CD4-positive, alpha-beta T cell treated with Interleukin-17A for 1 hour (primary cell): ENCODE results near the gene STK36.

ENCODE experiments used
- DNase-seq: peaks from one replicate; pipeline ENCODE4 v3.0.0-alpha.2; 2020

Gene STK36

DNA sequence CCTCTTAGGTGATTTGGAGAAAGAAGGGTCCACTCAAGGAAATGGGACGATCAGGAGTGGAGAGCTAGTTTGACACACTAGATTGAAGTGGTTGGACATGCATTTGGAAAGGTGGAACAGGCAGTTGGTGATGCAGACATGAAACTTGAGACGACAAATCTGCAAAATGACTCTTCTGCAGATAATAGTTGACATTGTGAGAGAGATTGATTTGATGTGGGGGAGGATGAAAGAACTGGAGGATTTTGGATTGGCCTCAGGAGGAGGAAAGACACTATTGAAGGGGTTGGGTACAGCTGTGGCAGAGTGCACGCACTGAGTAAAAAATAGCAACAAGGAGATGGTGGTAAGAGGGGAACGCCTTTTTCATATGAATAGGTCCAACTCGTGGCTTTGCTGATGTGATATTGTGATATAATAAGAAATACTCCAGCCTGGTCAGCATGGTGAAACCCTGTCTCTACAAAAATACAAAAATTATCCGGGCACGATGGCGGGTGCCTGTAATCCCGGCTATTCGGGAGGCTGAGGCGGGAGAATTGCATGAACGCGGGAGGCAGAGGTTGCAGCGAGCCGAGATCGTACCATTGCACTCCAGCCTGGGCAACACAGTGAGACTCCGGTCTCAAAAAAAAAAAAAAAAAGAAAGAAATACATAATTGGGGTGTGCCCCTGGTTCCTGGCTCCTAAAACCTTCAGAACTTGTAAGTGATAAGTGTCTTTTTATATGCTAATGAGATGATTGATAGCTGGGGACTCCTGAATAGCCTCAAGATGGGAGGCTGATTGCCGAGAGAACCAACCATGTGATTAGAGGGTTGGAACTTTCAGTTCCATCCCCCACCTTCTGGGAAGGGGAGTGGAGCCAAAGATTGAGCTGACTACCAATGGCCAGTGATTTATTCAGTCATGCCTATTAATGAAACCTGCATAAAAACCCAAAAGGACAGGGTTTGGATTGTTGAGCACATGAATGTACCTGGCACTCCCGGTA lies 48.5 kb downstream of the STK36 start:
- DNase-seq = no peak

DNA sequence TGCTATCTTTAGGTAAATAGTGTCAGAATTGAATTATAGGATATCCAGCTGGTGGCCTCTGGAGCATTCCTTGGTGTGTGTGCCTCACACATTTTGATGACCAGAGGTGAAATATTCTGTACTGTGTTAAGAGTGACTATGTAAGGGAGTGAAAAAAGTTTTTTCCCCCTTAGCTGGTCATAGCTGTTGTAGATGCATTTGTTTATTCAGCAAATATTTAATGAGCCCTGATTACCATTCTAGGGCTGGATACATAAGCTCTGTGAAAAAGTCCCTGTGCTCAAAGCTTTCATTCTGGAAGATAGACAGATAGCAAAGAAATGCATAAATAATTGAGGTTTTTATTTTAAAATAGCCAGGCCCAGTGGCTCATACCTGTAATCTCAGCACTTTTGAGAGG lies 49.6 kb downstream of the STK36 start:
- DNase-seq = no peak

DNA sequence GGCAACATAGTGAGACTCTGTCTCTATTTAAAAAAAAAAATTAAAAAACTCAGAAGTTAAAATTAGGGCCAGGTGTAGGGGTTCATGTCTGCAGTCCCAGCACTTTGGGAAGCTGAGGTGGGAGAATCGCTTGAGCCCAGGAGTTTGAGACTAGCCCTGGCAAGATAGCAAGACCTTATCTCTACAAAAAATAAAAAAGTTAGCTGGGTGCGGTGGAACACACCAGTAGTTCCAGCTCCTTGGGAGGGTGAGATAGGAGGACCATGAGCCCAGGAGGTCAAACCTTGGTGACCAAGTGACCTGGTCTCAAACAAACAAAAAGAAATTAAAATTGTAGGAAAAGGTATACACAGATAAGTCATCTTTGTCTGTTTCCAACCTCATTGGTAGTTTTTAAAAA lies 50.0 kb downstream of the STK36 start:
- no peak for DNase-seq

DNA sequence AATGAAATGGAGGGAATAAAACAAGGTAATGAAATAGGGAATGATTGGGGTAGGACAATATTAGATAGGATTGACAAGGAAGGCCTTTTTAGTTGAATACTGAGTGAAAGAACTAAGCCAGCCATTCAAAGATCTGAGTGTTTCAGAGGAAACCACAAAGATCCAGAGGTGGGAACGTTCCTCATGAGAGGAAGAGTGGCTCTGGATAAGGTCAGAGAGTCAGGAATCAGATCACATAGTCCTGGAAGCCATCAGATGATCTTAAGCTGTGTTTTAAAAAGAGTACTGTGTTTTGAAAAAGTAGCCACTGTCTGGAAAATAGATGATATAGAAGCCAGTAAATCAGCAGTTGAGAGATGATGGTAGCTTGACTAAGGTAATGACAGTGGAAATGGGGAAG lies 50.5 kb downstream of the STK36 start:
- no peak for DNase-seq

DNA sequence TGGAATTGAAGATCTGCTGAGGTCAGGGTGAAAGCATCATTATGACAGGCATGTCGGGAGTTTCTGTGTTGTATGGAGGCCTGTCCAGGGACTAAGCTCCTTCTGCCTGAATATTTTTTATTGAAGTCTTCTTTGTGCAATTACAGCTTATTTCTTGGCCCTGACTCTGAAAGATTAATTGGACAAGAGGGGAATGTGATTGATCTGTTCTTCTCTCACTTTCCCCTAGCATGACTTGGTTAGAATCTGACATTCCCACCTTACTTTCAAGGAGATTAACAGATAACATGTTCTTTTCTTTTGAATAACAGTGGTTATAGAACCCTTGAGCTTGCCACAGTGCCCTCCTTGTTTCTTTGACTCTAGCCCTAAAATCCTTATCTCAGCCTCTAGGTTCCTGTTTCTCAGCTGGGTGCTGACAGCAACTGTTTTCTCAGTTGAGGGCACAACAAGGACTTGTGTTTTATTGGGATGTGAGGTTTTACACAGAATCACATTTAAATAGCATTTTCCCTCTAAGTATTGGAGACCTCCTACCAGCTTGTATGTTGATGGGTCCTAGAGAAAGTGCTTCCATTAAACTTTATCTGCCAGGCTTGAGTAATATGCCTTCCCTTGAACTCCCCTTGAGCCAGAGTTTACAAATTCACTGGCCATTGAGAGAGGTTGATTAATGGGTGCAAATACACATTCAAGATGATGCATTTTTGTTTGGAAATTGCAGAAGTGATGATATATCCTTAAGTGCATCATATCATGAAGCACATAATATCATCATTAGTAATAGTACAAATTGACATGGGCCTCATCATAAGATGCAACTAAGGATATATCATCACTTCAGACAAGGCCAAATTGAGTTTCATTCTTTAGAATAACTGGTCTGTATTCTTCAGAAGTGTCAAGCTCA lies 51.2 kb downstream of the STK36 start:
- no peak for DNase-seq

DNA sequence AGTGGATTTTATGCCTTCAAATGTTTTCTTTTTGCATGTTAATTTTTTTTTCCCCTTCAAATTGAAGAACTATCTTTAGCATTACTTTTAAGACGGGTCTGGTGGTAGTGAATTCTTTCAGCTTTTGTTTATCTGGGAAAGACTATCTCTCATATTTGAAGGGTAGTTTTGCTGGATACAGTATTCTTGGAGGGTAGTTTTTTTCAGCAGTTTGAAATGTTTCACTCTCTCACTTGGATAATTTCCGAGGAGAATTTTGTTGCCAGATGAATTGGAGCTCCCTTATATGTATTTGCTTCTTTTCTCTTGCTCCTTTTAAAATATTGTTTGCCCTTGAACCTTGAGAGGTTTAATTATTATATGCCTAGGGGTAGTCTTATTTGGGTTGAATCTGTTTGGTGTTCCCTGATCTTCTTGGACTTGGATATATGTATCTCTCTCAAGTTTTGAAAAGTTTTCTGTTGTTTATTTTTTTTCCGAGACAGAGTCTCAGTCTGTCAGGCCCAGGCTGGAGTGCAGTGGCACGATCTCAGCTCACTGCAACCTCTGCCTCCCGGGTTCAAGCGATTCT lies 54.2 kb downstream of the STK36 start:
- no peak for DNase-seq

DNA sequence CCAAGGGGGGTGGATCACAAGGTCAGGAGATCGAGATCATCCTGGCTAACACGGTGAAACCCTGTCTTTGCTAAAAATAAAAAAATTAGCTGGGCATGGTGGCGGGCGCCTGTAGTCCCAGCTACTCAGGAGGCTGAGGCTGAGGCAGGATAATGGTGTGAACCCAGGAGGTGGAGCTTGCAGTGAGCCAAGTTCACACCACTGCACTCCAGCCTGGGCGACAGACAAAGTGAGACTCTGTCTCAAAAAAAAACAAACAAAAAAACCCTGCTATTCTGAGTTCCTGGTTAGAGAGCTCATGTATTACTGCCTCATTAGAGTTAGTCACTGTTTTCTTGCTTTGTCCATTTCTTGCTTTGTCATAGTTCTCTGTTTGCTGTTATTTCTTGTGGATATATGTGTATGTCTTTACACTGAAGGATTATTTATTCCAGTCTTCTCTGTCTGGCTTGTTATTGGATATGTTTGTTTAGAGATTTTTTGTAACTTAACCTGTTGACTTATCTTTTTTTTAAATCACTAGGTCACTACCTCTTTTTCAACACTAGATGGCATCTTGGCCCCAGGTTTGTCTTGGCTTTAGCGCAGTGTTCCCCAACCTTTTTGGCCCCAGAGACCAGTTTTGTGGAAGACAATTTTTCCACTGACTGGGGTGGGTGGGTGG lies 55.7 kb downstream of the STK36 start:
- DNase-seq = peak; percentile 19

DNA sequence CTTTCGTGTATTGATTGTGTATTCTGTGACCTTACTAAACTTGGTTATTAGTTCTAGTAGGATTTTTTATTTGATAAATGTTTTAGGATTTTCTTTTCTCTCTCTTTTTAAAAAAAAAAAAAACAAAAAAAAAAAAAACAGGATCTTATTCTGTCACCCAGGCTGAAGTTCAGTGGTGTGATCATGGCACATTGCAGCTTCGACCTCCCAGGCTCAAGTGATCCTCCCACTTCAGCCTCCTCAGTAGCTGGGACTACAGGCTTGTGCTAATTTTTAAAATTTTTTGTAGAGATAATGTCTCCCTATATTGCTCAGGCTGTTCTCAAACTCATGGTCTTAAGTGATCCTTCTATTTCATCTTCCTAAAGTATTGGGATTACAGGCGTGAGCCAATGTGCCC lies 57.8 kb downstream of the STK36 start:
- no peak for DNase-seq

DNA sequence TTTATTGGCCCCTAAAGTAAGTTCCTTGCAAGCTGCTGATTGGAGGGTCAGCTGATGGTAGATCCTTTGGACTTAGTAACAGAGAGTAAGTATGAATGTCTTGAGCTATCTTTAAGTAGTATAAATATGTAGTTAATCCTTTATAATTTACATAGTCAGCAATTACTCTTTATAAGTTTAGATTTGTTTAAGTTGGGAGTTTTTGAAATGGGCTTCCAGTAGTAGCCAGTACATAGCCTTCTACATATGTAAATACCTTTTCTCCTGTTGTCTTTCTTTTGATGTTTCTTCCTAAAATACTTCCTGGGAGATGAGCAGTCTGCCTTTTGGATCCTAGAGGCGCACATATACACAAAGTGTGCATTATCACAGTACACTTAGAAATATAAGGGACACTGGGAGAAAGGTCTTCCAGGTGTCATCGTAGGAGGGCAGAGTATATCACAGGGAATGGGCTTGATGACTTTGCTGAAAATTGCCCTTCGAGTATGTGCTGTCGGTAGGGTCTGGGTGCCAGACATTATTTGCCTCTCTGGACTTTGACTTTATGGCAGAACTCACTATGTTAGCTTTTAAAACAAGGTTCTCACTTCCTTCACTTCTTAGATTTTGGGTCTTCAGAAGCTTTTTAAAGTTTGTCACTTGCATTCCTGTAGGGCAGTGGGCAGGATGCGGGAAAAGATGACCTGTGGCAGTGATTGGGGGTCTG lies 60.3 kb downstream of the STK36 start:
- DNase-seq = no peak

DNA sequence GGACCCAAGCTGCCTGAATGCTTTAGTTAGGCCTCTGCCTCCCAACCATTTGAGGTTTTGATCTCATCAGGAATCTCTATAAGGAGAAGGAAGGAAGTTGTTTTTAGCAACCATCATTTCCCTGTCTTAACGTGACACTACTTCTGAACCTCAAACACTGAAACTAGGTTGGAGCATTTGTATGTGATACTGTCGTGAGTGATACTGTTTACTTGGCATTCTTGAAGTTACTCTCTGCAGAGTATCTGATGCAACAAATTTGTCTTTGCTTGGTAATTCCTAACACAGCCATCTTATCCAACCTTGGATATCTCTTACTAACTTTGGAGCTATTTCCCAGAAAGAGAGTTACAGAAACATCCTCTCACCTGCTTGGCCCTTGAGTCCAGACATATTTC lies 60.9 kb downstream of the STK36 start:
- DNase-seq = no peak

DNA sequence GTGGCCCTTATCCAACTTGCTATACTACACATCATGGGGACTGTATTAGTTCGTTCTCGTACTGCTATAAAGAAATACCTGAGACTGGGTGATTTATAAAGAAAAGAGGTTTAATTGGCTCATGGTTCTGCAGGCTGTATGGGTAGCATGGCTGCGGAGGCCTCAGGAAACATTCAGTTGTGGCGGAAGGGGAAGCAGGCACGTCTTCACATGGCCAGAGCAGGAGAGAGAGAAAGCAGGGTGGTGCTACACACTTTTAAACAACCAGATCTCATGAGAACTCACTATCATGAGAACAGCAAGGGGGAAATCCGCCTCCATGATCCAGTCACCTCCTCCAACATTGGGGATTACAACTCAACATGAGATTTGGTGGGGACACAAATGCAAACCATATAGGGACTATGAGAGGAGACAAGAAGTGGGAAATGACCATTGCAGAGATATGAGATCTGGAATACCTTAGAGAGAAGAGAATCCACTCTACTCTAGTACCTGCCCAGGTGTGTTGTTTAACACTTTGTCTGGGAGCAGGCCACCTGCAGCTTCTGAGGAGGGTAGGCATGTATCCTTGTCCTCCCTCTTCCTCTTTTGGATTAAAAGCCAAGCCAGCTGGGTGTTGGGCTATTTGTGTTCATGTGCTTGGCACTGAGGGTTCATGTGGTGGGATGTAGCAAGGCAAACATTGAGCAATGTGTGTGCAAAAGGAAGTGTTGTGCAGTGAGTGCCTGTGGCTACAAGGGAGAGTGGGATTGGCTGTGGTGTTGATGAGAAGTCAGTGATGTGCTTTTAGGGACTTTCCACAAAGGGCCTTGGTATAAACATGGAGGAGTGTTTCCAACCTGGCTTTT lies 61.5 kb downstream of the STK36 start:
- DNase-seq = peak; percentile 35

DNA sequence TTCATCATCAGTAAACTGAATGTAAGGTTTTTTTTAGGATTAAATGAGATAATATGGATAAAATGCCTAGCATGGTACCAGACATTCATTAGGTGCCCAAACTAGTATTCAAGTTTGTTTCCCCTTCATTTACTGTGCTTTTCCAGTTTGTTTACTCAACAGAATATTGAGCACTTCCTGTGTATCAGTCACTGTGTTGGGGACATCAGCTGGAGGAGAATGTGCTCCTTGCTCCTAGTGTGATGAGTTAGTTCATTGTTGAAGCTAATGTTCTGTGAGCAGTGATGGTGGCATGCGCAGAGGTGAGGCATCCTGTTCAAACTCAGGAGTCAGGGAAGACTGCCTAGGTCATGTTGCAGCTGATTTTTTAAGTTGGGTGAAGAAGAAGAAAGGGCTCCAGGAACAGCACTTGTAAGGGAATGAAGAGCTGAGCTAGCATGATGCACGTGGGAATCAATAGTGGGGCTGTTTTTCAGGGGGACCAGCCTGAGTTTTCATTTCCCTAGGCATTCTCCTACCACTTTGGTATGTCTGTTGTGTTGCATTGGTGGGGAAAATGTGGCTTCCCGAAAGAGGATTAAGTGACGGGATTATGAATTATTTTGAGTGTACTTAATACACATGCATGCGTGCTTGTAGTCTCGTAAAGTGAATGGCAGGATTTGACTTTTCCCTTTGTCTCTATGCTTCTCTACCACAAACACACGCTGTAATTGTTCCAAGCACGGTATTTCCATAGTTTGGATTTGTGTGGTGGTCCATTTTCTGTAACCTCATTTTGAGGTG lies 62.5 kb downstream of the STK36 start:
- DNase-seq = no peak

DNA sequence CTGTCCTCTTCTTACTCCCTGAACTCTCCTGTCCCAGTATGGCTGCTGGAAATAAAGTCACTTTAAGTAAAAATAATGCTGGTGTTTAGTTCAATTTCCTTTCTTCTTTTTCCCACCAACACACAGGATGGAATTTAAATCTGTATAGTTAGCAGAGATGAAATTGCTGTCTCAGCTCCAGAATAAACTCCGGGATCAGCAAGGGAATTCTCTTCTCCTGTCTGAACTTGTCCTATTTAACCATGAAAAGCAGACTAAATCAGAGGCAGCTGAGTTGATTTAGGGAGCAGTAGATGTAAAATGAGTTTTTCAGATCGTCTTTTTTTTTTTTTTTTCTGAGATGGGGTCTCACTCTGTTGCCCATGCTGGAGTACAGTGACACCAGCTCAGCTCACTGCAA lies 64.6 kb downstream of the STK36 start:
- no peak for DNase-seq

DNA sequence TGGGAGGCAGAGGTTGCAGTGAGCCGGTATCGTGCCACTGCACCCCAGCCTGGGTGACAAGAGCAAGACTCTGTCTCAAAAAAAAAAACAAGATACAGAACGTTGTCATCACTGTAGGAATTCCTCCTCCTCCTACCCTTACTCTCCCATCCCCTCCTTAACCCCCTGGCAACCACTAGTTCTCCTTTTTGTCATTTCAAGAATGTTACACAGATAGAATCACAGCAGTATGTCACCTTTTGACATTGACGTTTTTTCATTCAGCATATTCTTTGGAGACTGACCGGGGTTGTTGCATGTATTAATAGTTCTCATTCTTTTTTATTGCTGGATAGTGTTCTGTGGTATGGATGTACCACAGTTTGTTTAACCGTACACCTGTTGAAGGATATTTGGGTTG lies 71.2 kb downstream of the STK36 start:
- DNase-seq = no peak

DNA sequence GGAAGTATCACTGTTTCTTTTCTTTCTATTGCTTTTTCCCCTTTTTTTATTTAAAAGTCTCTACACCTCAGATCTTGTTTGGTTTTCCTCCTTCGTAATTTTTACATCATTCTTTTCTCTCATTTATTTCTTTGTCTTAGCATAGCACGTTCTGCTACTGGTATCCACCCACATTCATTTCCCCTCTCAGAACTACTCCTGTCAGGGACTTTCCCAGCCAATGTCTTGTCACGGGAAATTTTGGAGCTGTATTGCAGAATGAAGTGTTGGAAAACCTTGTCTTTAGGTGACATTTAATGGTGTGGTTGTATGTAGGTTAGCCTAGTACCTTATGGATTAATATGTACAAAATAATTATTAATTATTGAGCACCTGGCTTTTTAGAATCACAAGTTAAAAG lies 72.7 kb downstream of the STK36 start:
- DNase-seq = peak; percentile 4

DNA sequence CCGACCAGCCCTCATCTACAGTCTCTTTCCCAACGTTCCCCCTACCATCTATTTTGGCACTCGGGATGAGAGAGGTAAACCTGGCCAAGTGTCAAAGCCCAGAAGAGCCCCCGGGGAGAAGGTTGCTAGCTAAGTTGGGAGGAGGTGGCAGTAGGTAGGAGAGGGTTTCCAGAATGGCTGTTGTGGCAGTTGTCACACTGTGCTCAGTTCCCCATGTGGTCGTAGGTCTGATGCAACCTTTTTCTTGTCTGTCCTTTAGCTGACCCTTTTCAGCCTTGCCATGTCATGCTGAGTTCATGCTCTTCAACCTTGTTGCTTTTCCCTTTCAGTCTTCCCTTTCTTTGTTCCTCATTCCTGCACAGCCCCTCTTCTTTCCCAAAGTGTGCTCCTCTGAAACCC lies 73.3 kb downstream of the STK36 start:
- peak; percentile 10 for DNase-seq

DNA sequence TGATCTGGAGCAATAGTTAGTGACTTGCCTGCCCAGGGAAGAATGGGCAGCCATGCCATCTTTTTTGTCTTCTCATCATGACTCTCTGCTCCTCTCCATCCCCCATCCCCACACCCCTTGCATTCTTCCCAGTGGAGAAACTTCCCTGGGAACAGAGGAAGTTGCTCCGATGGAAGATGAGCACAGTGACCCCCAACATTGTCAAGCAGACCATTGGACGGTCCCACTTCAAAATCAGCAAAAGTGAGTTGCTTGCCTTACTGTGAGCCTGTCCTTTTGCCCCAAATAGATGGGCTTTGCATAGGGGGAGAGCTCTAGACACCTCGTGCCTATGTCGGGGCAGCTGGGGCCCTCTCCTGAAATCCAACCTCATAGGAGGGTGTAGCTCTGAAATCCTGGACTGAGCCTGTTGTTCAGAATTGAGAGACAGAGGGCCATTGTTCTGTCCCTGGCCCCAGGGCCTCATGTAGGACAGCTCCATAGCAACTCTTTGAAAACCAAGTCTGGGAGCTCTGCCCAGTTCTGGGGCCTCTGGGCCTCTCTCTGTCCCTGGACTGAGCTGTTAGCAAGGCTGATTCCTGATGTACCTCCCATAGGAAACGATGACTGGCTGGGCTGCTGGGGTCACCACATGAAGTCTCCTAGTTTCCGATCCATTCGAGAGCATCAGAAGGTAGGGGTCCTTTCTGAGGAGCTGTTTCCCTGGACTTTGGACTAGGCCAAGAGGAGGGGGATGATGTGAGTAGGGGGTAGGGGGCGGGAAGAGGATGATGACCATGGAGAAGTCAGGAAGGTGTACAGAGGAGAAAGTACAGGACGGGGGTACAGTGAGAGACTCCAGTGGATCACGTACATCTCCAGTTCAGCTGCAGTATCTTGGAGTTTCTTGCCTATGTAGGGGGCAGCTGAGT lies 73.9 kb downstream of the STK36 start:
- no peak for DNase-seq

DNA sequence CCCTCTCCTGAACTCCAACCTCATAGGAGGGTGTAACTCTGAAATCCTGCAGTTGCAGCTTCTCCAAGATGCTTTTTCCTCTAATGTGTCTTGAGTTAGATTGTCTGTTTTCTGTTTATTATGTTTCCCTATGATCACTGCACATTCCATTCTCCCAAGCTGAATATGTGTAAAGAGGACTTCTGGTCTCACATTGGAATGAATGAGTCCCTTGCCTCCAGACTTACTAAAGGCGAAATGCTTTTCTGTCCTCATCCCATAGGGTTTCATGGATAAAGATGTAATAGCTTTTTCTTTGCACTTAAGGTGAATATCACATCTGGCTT lies 74.5 kb downstream of the STK36 start:
- DNase-seq = no peak

DNA sequence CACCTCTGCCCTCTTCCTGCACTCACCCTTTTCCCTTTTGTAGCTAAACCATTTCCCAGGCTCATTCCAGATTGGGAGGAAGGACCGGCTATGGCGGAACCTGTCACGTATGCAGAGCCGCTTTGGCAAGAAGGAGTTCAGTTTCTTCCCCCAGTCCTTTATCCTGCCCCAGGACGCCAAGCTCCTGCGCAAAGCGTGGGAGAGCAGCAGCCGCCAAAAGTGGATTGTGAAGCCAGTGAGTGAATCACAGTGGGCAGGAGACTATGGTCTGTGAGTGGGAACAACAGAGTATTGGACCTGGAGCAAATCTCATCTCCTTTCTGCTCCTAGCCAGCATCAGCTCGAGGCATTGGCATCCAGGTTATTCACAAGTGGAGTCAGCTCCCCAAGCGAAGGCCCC lies 75.1 kb downstream of the STK36 start:
- DNase-seq = no peak
